Measurements from ENCODE around the gene POLR1G. TPM values are rescaled to one million over a fixed set of nuclear protein-coding genes. Genes with fewer than 3 reads are reported as not detected.

The POLR1G gene
- total and polyA plus RNA-seq, 8 donors: 0.55 to 7.2 (median 2.8) TPM; not detected in 2

DNA sequence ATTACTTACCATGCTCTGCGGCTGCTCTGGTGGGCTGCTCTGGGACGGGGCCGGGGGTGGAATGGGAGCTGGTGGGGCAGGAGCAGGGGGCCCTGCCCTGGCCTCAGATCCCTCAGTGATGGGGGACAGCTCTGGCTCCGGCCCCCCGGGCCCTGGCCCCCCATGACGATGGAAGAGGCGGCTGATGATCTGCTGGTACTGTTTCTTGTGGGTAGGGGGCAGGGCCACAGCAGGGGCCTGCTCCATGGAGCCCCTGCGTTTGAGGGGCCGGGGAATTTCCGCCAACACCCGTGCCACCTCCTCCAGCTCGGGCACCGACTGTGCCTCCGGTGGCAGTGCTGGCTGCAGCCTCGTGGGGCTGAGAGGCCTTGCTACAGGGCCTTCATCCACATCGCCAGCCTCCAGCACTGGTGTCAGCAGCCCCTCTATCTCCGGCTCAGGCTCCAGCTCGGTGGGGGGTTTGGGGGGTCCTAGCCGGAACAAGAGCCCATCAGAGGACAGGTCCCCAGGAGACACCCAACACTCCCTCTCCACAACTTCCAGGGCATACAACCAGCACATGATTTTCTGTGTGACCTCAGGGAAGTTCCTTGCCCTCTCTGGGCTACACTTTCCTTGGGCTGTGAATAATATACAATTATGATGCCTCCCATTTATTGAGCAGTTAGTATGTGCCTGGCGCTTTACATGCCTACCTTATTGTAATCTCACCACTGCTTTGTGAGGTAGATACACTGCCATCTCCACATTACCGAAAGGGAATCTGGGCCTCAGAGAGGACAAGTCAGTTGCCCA, 14.4 kb upstream of the POLR1G start:
- no peak for DNase-seq
- 94 to 96% (median 96%) methylated on average over 15 to 21 of the region's 21 CpGs for WGBS, 5 donors
- Histone ChIP-seq H3K9me3 (no peaks in the 10 kb centered on the region), H3K4me3 (no peak overlapping the region), H3K27me3 (peaks cover 0 to 40% (median 5%) of the 10 kb centered on the region in 3 donors), H3K36me3 (peaks cover 4 to 25% (median 22%) of the 10 kb centered on the region in 4 donors), H3K27ac (no peak overlapping the region), H3K4me1 (no peaks in the 10 kb centered on the region)
- intact Hi-C loops (cut with DNase I; ENCODE audit: low total_unique reads): no loop called here
- no peak for TF ChIP-seq POLR2A (IDR thresholded peaks at IDR 0.05)
- no peak for TF ChIP-seq EP300 (IDR thresholded peaks at IDR 0.05)
- TF ChIP-seq POLR2AphosphoS5 (IDR thresholded peaks at IDR 0.05): no peak
- TF ChIP-seq, protein P1, sequence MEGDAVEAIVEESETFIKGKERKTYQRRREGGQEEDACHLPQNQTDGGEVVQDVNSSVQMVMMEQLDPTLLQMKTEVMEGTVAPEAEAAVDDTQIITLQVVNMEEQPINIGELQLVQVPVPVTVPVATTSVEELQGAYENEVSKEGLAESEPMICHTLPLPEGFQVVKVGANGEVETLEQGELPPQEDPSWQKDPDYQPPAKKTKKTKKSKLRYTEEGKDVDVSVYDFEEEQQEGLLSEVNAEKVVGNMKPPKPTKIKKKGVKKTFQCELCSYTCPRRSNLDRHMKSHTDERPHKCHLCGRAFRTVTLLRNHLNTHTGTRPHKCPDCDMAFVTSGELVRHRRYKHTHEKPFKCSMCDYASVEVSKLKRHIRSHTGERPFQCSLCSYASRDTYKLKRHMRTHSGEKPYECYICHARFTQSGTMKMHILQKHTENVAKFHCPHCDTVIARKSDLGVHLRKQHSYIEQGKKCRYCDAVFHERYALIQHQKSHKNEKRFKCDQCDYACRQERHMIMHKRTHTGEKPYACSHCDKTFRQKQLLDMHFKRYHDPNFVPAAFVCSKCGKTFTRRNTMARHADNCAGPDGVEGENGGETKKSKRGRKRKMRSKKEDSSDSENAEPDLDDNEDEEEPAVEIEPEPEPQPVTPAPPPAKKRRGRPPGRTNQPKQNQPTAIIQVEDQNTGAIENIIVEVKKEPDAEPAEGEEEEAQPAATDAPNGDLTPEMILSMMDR (IDR thresholded peaks at IDR 0.05): no peak

DNA sequence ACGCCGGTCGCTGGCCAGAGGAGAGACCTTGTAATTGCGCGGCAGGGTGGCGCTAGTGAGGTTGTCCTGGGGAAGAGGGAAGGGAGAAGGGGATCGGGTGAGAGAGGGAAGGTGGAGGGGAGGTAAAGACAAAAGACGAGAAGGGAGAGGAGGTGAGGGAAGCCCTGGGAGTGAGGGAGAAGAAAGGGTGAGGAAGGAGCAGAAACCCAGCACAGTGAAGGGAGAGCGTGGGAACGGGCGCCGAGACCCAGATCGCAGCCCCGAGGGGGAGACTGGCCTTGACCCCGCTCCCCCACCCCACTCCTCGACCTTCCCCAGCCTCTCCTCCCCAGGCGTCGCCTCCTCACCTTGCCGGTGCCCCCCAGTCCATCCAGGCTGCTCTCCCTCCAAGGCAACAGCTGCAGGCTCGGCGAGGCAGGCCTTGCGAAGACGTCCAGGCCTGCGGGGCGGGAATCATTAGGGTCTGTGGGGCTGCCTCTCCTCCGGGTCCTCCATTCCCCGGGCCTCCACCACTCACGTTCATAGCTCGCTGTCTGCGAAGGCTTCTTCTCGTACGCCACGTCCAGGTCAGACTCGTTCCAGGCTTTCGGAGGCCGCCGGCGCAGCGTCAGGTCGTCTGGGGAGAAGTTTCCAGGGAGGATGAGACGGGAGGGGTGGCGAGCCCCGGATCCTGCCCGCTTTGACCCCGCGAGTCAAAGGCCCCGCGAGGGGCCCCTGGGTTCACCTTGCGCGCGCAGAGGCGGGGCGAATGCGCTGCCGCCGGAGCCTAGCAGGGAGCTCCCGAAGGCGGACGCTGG, 10.4 kb upstream of the POLR1G start:
- H3K9me3 ChIP-seq: no peaks in the 10 kb centered on the region
- WGBS, 5 donors: 64 to 76% (median 74%) methylated on average over 48 to 59 of the region's 59 CpGs
- peaks cover 4 to 26% (median 22%) of the 10 kb centered on the region in 4 donors for H3K36me3 ChIP-seq
- H3K4me1 ChIP-seq: peaks cover 9 to 17% (median 13%) of the 10 kb centered on the region in 4 donors
- TF ChIP-seq POLR2AphosphoS5 (IDR thresholded peaks at IDR 0.05) (no peak), EP300 (IDR thresholded peaks at IDR 0.05) (no peak), POLR2A (IDR thresholded peaks at IDR 0.05) (no peak)
- TF ChIP-seq, protein P1 (IDR thresholded peaks at IDR 0.05): no peak
- DNase-seq: no peak
- H3K4me3 ChIP-seq: no peak overlapping the region
- H3K27ac ChIP-seq: no peak overlapping the region
- peaks cover 0 to 28% (median 5%) of the 10 kb centered on the region in 3 donors for H3K27me3 ChIP-seq
- intact Hi-C loops (cut with DNase I; ENCODE audit: low total_unique reads): no loop called here

DNA sequence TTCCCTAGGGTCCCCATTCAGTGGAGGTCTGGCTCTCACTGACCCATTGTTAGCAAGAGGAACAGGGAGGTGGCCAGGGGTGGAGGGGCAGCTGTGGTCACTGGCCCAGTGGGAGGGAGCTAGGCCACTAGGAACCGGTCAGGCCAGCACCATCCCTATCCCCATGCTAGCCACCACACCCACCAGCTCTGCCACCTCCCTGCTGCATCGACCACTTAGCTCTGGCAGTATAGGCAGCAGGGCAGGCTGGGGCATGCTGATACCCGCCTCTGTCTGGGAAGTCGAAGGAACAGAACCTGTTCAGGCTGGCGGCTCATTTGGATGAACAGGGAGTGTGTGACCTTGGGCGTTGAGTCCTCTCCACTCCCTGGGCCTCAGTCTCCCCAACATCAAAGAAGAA, 6.3 kb upstream of the POLR1G start:
- no peak for DNase-seq
- Histone ChIP-seq H3K27me3 (peaks cover 0 to 54% (median 18%) of the 10 kb centered on the region in 3 donors), H3K9me3 (no peaks in the 10 kb centered on the region), H3K4me3 (no peak overlapping the region), H3K27ac (no peak overlapping the region), H3K36me3 (peaks cover 4 to 20% (median 18%) of the 10 kb centered on the region in 4 donors), H3K4me1 (peaks cover 34 to 48% (median 42%) of the 10 kb centered on the region in 4 donors)
- intact Hi-C loops (cut with DNase I; ENCODE audit: low total_unique reads): no loop called here
- TF ChIP-seq POLR2A (IDR thresholded peaks at IDR 0.05) (no peak), EP300 (IDR thresholded peaks at IDR 0.05) (no peak), POLR2AphosphoS5 (IDR thresholded peaks at IDR 0.05) (no peak)
- TF ChIP-seq, protein P1 (IDR thresholded peaks at IDR 0.05): no peak
- WGBS, 5 donors: 73 to 88% (median 85%) methylated on average over 5 to 6 of the region's 6 CpGs

DNA sequence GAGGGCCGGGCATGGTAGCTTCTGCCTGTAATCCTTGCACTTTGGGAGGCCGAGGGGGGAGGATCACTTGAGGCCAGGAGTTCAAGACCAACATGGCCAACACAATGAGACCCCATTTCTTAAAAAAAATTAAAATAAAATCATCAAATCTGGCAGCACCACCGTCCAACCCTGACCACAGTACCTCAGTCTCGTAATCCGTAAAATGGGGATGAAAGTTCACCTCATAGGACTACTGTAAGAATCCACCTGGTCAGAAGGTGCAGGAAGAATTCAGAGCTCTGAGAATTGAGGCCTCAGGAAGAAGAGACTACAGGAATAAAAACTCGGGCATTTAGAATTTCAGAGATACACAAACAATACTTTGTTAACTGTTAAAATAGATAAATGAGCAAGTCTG, 4.6 kb upstream of the POLR1G start:
- intact Hi-C loops (cut with DNase I; ENCODE audit: low total_unique reads): no loop called here
- H3K4me3 ChIP-seq: no peak overlapping the region

More for the DNA sequence above, 4.6 kb upstream of the POLR1G start:
- Histone ChIP-seq H3K27me3 (peaks cover 0 to 37% (median 13%) of the 10 kb centered on the region in 3 donors), H3K4me1 (peaks cover 35 to 58% (median 52%) of the 10 kb centered on the region in 4 donors), H3K9me3 (no peaks in the 10 kb centered on the region), H3K36me3 (peaks cover 0 to 4% (median 2%) of the 10 kb centered on the region in 4 donors), H3K27ac (no peak overlapping the region)
- TF ChIP-seq, protein P1 (IDR thresholded peaks at IDR 0.05): no peak
- no peak for TF ChIP-seq POLR2A (IDR thresholded peaks at IDR 0.05)
- no peak for TF ChIP-seq POLR2AphosphoS5 (IDR thresholded peaks at IDR 0.05)
- TF ChIP-seq EP300 (IDR thresholded peaks at IDR 0.05): no peak
- 85 to 94% (median 89%) methylated on average over 6 of the region's 6 CpGs for WGBS, 5 donors
- DNase-seq: no peak

All from stomach (tissue), 9 donors.